Liver (tissue), 9 donors: ENCODE results near the gene SELENOO. TPM values are rescaled to one million over a fixed set of nuclear protein-coding genes. Genes with fewer than 3 reads are reported as not detected.

Experiments
- DNase-seq: peaks from one replicate; pipeline ENCODE4 v3.0.0-alpha.2; 2017; ENCODE audit warnings: low spot score
- H3K27ac ChIP-seq, 2 donors: one replicate each; pipeline ENCODE4 v1.7.0; 2013; ENCODE audit warnings: inconsistent platforms in 2 of 2, low read length in 2 of 2, control low read depth in 1 of 2, low read depth in 1 of 2, mild to moderate bottlenecking in 1 of 2
- H3K27me3 ChIP-seq, 4 donors: one replicate each; pipeline versions ENCODE4 v1.6.1 to v1.7.0; 2013; ENCODE audit warnings: low read length in 3 of 4, inconsistent platforms in 1 of 4, mild to moderate bottlenecking in 1 of 4, moderate library complexity in 1 of 4; ENCODE audit not compliant: control insufficient read depth in 4 of 4, insufficient read depth in 4 of 4
- H3K36me3 ChIP-seq, 4 donors: one replicate each; pipeline versions ENCODE4 v1.6.1 to v1.7.0; 2013; ENCODE audit warnings: low read length in 3 of 4, mild to moderate bottlenecking in 3 of 4, low read depth in 1 of 4, moderate library complexity in 1 of 4; ENCODE audit not compliant: control insufficient read depth in 4 of 4, insufficient read depth in 3 of 4
- H3K4me1 ChIP-seq, 4 donors: one replicate each; pipeline versions ENCODE4 v1.6.1 to v1.7.0; 2013; ENCODE audit warnings: low read length in 3 of 4, mild to moderate bottlenecking in 3 of 4, moderate library complexity in 1 of 4; ENCODE audit not compliant: control insufficient read depth in 4 of 4, insufficient read depth in 4 of 4
- H3K4me3 ChIP-seq, 3 donors: one replicate each; pipeline versions ENCODE4 v1.6.1 to v1.7.0; 2013; ENCODE audit warnings: low read length in 3 of 3, control low read depth in 1 of 3, low read depth in 1 of 3, mild to moderate bottlenecking in 1 of 3
- H3K9ac ChIP-seq, 2 donors: one replicate each; pipeline ENCODE4 v1.7.0; 2013; ENCODE audit warnings: low read length in 2 of 2, mild to moderate bottlenecking in 2 of 2, moderate library complexity in 2 of 2, control low read depth in 1 of 2, low read depth in 1 of 2
- H3K9me3 ChIP-seq, 4 donors: one replicate each; pipeline versions ENCODE4 v1.6.1 to v1.7.0; 2013; ENCODE audit warnings: low read length in 3 of 4; ENCODE audit not compliant: control insufficient read depth in 4 of 4
- EGR1 ChIP-seq, 2 donors: IDR thresholded peaks; 2 replicates each; pipeline ENCODE4 v1.6.1; 2016 to 2018; ENCODE audit warnings: antibody characterized with exemption in 2 of 2, low read depth in 2 of 2
- FOXA2 ChIP-seq: IDR thresholded peaks from 2 replicates; pipeline ENCODE4 v1.6.1; 2016; ENCODE audit warnings: antibody characterized with exemption
- GABPA ChIP-seq, 2 donors: IDR thresholded peaks in 1 of 2; conservative IDR thresholded peaks in 1 of 2; 2 replicates each; pipeline ENCODE4 v1.6.1; 2016; ENCODE audit warnings: antibody characterized with exemption in 2 of 2, mild to moderate bottlenecking in 1 of 2, moderate library complexity in 1 of 2
- HNF4A ChIP-seq, 2 donors: conservative IDR thresholded peaks; 2 replicates each; pipeline ENCODE4 v1.6.1; 2016; ENCODE audit warnings: antibody characterized with exemption in 2 of 2, mild to moderate bottlenecking in 2 of 2
- HNF4G ChIP-seq: IDR thresholded peaks from 2 replicates; pipeline ENCODE4 v1.6.1; 2016; ENCODE audit warnings: antibody characterized with exemption
- JUND ChIP-seq, 2 donors: IDR thresholded peaks; 2 replicates each; pipeline ENCODE4 v1.6.1; 2016; ENCODE audit warnings: antibody characterized with exemption in 2 of 2
- NR2F2 ChIP-seq: IDR thresholded peaks from 2 replicates; pipeline ENCODE4 v1.6.1; 2016; ENCODE audit warnings: antibody characterized with exemption
- RAD21 ChIP-seq, 2 donors: IDR thresholded peaks; 2 replicates each; pipeline ENCODE4 v1.6.1; 2016; ENCODE audit warnings: antibody characterized with exemption in 2 of 2, mild to moderate bottlenecking in 2 of 2
- RXRA ChIP-seq, 2 donors: IDR thresholded peaks; 2 replicates each; pipeline ENCODE4 v1.6.1; 2017 to 2018; ENCODE audit warnings: antibody characterized with exemption in 2 of 2, mild to moderate bottlenecking in 1 of 2
- TAF1 ChIP-seq: conservative IDR thresholded peaks from 2 replicates; pipeline ENCODE4 v1.6.1; 2016; ENCODE audit warnings: antibody characterized with exemption, mild to moderate bottlenecking
- WGBS: extraction: QIAGEN DNeasy Blood & Tissue Kit; methylation state at CpG from one replicate; pipeline ENCODE4 v1.1.7; 2013; 5-methylcytosine and 5-hydroxymethylcytosine counted together
- polyA plus RNA-seq, 2 donors: library from polyadenylated mRNA; stranded (reverse) in 1 of 2; unstranded in 1 of 2; fragments of 200-250 nt in 1 of 2; fragments of >200 nt in 1 of 2; fragmentation: Nextera tagmentation in 1 of 2; extraction: Ambion mirVana in 1 of 2; gene quantifications; one replicate each; pipeline versions ENCODE4 v1.2.1 to v1.2.3, GENCODE V29; 2013 to 2015
- total RNA-seq, 2 donors: library from RNA; depleted of rRNA; stranded (reverse); fragments of >200 nt; gene quantifications; one replicate each; pipeline ENCODE4 v1.2.3, GENCODE V29; 2014
- TF ChIP-seq, protein P1 (sequence below): fragments of 150-350 bp; IDR thresholded peaks from 2 replicates; pipeline ENCODE4 v1.5.1; 2017; ENCODE audit warnings: improper control_type of control experiment, low read depth, low read length; ENCODE audit not compliant: missing input control
- donor health status: healthy.
- donor health status: healthy.
- donor health status: healthy.
- donor health status: healthy.
- donor health status: healthy.

Gene SELENOO
- total and polyA plus RNA-seq, 4 donors, result 16.4 to 59.2 (median 42.2) TPM

DNA sequence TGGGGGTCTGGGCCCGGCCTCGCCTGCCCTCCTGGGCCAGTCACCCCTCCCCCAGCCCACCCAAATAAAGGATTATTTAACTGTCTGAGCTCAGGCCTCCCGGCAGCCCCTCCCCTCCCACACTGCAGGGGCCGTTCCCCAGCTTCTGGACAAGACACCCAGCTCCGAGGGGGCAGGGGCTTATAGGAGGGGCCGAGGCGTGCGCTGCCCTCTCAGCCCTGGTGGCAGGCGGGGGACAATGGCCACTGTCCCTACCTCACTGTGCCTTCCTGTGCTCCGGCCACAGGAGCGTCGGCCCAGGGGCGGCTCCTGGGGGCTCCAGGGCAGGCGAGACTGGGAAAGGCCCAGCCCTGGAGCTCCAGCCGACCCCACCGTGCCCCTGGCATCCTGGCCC lies 2.2 kb upstream of the SELENOO start:
- Histone ChIP-seq H3K9me3 (no peaks in the 10 kb centered on the region), H3K4me1 (peaks cover 13 to 70% (median 52%) of the 10 kb centered on the region in 4 donors), H3K9ac (no peak overlapping the region), H3K4me3 (no peak overlapping the region), H3K27ac (no peak overlapping the region), H3K36me3 (peaks cover 0 to 26% (median 1%) of the 10 kb centered on the region in 4 donors), H3K27me3 (no peaks in the 10 kb centered on the region)
- no peak for TF ChIP-seq HNF4A (conservative IDR thresholded peaks at IDR 0.05)
- TF ChIP-seq GABPA (IDR thresholded peaks at IDR 0.05 in 1 of 2, conservative IDR thresholded peaks at IDR 0.05 in 1 of 2), result no peak
- no peak for DNase-seq
- 92% methylated on average over 16 of the region's 16 CpGs for WGBS

DNA sequence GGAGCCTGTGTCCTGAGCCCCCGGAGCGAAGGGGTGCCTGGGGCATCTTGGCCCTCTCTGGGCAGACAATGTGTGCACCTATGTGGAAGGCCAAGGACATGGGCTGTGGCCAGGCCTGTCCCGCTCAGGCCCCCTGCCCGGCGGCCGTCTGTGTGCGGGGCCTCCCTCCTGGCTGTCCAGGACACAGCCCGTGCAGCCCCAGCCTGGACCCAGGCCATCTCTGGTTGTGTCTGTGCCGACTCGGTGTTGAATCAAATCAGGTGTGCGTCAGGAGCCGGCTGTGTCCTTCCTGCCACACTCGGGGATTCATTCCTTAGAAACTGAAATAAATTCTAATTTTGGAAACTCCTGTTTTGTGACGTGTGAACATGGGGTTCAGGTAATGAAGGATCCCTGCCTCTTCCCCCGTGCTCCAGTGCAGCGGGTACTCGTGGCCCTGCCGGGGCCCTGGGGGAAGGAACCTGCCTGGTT lies 1.5 kb upstream of the SELENOO start:
- peaks cover 14 to 70% (median 51%) of the 10 kb centered on the region in 4 donors for H3K4me1 ChIP-seq
- no peaks in the 10 kb centered on the region for H3K9me3 ChIP-seq
- 64% methylated on average over 18 of the region's 18 CpGs for WGBS
- peaks cover 0 to 19% (median 1%) of the 10 kb centered on the region in 4 donors for H3K36me3 ChIP-seq
- no peak overlapping the region for H3K27ac ChIP-seq
- TF ChIP-seq FOXA2 (no peak), HNF4G (no peak), GABPA (IDR thresholded peaks at IDR 0.05 in 1 of 2, conservative IDR thresholded peaks at IDR 0.05 in 1 of 2) (no peak), RAD21 (IDR thresholded peaks at IDR 0.05) (no peak), JUND (IDR thresholded peaks at IDR 0.05) (no peak), EGR1 (IDR thresholded peaks at IDR 0.05; ENCODE audit: low read depth in 2 of 2) (no peak)
- TF ChIP-seq, protein P1, sequence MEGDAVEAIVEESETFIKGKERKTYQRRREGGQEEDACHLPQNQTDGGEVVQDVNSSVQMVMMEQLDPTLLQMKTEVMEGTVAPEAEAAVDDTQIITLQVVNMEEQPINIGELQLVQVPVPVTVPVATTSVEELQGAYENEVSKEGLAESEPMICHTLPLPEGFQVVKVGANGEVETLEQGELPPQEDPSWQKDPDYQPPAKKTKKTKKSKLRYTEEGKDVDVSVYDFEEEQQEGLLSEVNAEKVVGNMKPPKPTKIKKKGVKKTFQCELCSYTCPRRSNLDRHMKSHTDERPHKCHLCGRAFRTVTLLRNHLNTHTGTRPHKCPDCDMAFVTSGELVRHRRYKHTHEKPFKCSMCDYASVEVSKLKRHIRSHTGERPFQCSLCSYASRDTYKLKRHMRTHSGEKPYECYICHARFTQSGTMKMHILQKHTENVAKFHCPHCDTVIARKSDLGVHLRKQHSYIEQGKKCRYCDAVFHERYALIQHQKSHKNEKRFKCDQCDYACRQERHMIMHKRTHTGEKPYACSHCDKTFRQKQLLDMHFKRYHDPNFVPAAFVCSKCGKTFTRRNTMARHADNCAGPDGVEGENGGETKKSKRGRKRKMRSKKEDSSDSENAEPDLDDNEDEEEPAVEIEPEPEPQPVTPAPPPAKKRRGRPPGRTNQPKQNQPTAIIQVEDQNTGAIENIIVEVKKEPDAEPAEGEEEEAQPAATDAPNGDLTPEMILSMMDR, result no peak
- H3K4me3 ChIP-seq, result no peak overlapping the region
- DNase-seq, result no peak
- no peak overlapping the region for H3K9ac ChIP-seq
- no peaks in the 10 kb centered on the region for H3K27me3 ChIP-seq

DNA sequence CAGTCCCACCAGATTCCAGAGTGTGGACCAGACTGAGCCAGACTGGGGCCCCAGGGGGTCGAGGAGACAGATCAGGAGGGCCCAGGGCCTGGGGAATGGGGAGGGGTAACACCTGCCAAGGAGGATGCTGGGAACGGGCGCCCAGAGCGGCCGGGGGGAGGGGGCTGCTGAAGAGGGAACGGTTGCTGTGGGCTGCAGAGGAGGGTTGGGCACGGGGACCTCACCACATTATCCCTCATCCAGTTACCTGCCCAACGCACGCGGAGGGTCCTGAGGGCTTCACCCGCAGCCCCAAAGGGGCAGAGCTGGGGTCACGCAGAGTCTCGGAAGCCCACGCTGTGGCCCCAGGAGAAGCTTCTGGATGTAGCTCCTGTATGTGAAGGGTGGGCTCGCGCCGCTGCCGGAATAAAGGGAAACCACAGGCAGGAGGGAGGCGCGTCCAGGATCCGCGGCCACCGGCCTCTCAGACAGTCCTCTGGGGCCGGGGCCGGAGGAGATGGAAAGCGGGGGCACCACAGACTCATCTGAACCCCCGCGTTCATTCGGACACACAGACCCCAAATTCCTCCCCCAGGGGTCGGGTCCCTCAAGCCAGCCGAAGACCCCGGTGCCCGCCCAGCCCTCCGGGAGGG lies 866 bp upstream of the SELENOO start:
- DNase-seq, result no peak
- 22% methylated on average over 34 of the region's 34 CpGs for WGBS
- Histone ChIP-seq H3K9me3 (no peaks in the 10 kb centered on the region), H3K4me1 (peaks cover 8 to 70% (median 50%) of the 10 kb centered on the region in 4 donors), H3K27me3 (no peaks in the 10 kb centered on the region), H3K4me3 (peak overlapping the region; percentile 47 to 97 (median 49)), H3K9ac (peak overlapping the region in 1 of 2 donors; percentile 80), H3K27ac (peak overlapping the region; percentile 69 to 71), H3K36me3 (peaks cover 0 to 16% (median 1%) of the 10 kb centered on the region in 4 donors)
- TF ChIP-seq, protein P1, result no peak
- TF ChIP-seq RAD21 (IDR thresholded peaks at IDR 0.05) (no peak), RXRA (IDR thresholded peaks at IDR 0.05) (no peak), NR2F2 (no peak), HNF4G (no peak), TAF1 (no peak), JUND (IDR thresholded peaks at IDR 0.05) (no peak), GABPA (IDR thresholded peaks at IDR 0.05 in 1 of 2, conservative IDR thresholded peaks at IDR 0.05 in 1 of 2) (no peak)
